Immature natural killer cell (primary cell): Measurements from ENCODE around the gene ADCYAP1. TPM values are rescaled to one million over a fixed set of nuclear protein-coding genes. Genes with fewer than 3 reads are reported as not detected.
"Not testable (repeated sequence)": the region's sequence is repeated elsewhere in the genome, so short reads cannot be mapped to it uniquely, and the experiment has no call there.

Experiments used
- DNase-seq, 3 donors: peaks; one replicate each; pipeline ENCODE4 v3.0.0; 2022; ENCODE audit warnings: mixed read lengths in 1 of 3
- H3K27ac Mint-ChIP-seq, 6 donors: one replicate each; pipeline ENCODE4 v1.8.0; 2020; ENCODE audit warnings: mixed read lengths in 6 of 6, mild to moderate bottlenecking in 5 of 6, inconsistent platforms in 4 of 6, moderate library complexity in 3 of 6
- H3K27me3 Mint-ChIP-seq, 3 donors: one replicate each; pipeline ENCODE4 v1.8.0; 2020 to 2021; ENCODE audit warnings: low read depth in 3 of 3, mild to moderate bottlenecking in 3 of 3, mixed read lengths in 3 of 3, moderate library complexity in 3 of 3, inconsistent platforms in 1 of 3
- H3K36me3 Mint-ChIP-seq, 3 donors: one replicate each; pipeline ENCODE4 v1.8.0; 2020; ENCODE audit warnings: mixed read lengths in 3 of 3, inconsistent platforms in 2 of 3, mild to moderate bottlenecking in 2 of 3
- H3K4me1 Mint-ChIP-seq, 2 donors: one replicate each; pipeline ENCODE4 v1.8.0; 2020; ENCODE audit warnings: inconsistent platforms in 2 of 2, mild to moderate bottlenecking in 2 of 2, mixed read lengths in 2 of 2, moderate library complexity in 1 of 2
- H3K4me3 Mint-ChIP-seq, 5 donors: one replicate each; pipeline ENCODE4 v1.8.0; 2020; ENCODE audit warnings: mild to moderate bottlenecking in 5 of 5, mixed read lengths in 5 of 5, inconsistent platforms in 3 of 5, moderate library complexity in 3 of 5
- H3K9me3 Mint-ChIP-seq, 6 donors: one replicate each; pipeline ENCODE4 v1.8.0; 2020; ENCODE audit warnings: mild to moderate bottlenecking in 6 of 6, mixed read lengths in 6 of 6, inconsistent platforms in 4 of 6, moderate library complexity in 3 of 6
- polyA plus RNA-seq, 3 donors: library from polyadenylated mRNA; unstranded; fragments of 300-500 nt; fragmentation: Illumina TruSeq; gene quantifications; one replicate each; pipeline ENCODE4 v1.2.3, GENCODE V29; 2021

Gene ADCYAP1
- polyA plus RNA-seq = not detected

DNA sequence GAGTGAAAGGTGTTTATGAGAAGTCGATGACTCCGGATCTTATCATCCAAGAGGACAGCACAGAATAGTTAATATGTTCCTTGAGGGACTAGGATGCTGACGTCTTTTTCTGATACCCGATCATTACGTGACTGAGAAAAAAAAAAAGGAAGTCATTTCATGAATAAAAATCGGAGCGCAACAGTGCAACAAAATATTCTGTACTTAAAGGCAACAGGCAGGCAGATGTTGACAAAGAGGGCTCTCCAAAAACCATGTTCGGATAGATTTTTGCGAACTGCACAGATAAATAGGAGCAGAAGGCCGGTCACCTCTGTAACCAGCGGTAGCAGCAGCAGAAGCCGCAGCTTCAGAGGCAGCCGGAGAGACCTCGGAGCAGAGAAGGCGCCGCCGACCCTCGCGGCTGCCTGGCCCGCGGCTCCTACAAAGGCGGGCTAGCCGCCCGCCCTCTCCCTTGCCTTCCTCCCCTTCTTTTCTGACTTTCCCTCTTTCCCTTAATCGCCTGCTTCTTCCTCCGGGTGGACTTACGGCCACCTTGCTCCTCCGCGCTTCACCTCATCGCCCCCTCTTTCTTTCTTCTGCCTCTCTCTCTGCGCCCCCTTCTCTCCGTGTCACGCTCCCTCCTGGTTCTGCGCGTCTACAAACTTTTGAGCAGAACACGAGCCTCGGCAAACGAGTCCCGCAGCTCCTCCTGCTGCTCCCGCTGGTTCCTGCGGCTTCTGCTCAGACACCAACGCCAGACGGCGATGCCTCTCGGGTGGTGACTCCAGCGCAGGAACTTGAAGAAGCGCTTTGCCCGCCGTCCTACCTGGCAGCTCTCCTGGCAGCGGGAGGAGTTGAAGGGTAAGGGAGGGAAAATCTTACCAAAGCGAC, at the start of gene ADCYAP1:
Gene ADCYAP1 (plus strand): TSS at position 654 of the 873 bp plus-strand sequence. CDS start 516 bp downstream, outside the sequence.
- DNase-seq = no peak
- Mint-ChIP-seq H3K4me1 (peaks cover 19 to 23% of the 10 kb centered on the region in 2 donors), H3K9me3 (peaks cover 0 to 16% (median 2%) of the 10 kb centered on the region in 6 donors), H3K27ac (no peak within 1 kb of the TSS), H3K4me3 (peak within 1 kb of the TSS in 3 of 5 donors; percentile 68 to 82 (median 74)), H3K36me3 (no peaks in the 10 kb centered on the region), H3K27me3 (peaks cover 27 to 49% (median 31%) of the 10 kb centered on the region in 3 donors)

DNA sequence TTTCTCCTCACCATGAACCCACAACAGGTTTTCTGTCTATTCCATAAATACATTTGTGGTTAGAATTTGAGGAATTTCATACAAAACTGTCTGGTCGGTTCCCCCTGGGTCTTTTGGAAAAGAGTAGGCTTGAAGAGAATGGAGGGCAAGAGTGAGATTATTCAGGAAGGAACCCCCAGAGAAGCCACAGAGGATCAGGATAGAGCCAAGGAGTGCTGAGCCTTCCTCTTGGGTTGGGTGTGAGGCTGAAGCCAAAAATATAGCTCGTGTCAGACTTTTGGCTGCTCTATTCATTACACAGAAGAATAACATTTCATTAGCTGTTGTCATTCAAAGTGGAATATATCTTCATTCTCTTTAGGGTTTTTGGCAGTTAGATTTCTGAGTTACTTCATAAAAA, 46.7 kb upstream of the ADCYAP1 start:
- Mint-ChIP-seq H3K27ac (no peak overlapping the region), H3K36me3 (no peaks in the 10 kb centered on the region), H3K9me3 (no peaks in the 10 kb centered on the region), H3K4me1 (no peaks in the 10 kb centered on the region), H3K27me3 (peaks cover 0 to 9% (median 2%) of the 10 kb centered on the region in 3 donors), H3K4me3 (no peak overlapping the region)
- DNase-seq = no peak

DNA sequence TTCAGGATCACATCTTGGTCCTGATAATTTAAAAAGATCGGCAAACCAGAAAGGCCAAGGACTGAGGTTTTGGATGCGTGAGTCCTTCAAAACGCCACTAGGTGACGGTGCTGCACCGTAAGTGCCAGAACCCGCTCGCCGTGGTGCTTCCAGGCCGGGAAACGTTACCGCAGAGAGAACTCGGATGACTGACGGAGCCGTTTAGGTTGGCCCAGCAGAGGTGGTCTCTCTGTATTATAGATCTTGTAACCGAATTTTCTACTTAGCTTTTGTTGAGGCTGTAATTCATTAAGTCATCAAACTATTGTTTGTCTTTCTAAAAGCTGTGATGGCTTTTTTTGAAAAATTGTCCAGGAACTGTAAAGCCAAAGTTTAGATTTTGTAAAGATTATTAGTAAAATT, 39.8 kb upstream of the ADCYAP1 start:
- peak; percentile 43 to 52 (median 51) for DNase-seq
- Mint-ChIP-seq H3K36me3 (no peaks in the 10 kb centered on the region), H3K9me3 (no peaks in the 10 kb centered on the region), H3K27ac (no peak overlapping the region), H3K4me3 (no peak overlapping the region), H3K27me3 (peaks cover 0 to 6% (median 3%) of the 10 kb centered on the region in 3 donors), H3K4me1 (peaks cover 4 to 6% of the 10 kb centered on the region in 2 donors)

DNA sequence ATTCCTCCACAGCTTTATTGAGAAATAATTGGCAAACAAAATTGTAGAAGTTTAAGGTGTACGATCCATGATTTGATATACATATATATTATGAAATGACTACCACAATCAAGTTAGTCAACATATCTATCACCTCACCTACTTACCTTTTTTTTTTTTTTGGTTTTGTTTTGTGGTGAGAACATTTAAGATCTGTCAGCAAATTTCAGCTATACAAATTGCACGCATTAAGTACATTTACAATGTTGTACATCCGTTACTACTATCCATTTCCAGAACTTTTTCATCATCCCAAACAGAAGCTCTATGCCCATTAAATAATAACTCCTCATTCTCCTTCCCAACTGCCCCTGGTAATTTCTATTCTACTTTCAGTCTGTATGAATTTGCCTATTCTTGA, 37.4 kb upstream of the ADCYAP1 start:
- Mint-ChIP-seq H3K4me1 (peaks cover 4 to 6% of the 10 kb centered on the region in 2 donors), H3K27ac (no peak overlapping the region), H3K9me3 (no peaks in the 10 kb centered on the region), H3K27me3 (peaks cover 0 to 6% (median 5%) of the 10 kb centered on the region in 3 donors), H3K36me3 (no peaks in the 10 kb centered on the region), H3K4me3 (no peak overlapping the region)
- no peak for DNase-seq

DNA sequence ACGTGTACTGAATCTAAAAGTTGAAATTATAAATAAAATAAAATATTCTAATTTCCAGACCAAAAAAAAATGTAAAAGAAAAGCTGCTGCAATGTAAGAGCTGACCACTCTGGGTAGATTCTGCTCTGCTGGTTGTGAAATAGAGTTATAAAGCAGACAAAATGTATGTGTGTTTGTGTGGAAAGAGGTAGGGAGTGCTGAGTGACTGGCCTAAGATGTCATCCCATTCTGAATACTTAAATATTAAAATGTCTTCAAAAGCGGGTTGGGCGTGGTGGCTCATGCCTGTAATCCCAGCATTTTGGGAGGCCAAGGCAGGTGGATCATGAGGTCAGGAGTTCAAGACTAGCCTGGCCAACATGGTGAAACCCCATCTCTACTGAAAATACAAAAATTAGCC, 31.2 kb upstream of the ADCYAP1 start:
- DNase-seq, H3K9me3 Mint-ChIP-seq, H3K36me3 Mint-ChIP-seq: not testable (repeated sequence)
- Mint-ChIP-seq H3K4me3 (peak overlapping the region; percentile 80 to 92 (median 87)), H3K27ac (peak overlapping the region; percentile 91 to 98 (median 96)), H3K27me3 (peaks cover 0 to 10% (median 7%) of the 10 kb centered on the region in 3 donors), H3K4me1 (peaks cover 15 to 24% of the 10 kb centered on the region in 2 donors)

DNA sequence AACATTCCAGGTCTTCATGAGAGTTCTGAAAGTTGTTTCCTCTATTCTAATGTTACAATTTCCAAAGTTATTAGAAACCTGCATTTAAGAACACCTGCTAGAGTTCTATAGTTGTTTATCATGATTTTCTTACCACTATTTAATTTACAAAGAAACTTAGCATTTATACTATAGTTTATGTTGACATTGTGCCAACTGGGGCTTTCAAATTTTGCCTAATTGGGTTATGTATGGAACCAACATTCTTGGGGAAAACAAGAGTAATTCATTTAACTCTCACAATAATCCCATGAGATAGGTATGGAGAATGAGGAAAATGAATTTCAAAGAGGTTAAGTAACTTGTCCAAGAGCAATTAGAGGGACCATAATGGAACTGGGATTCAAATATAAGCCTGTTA, 28.8 kb upstream of the ADCYAP1 start:
- Mint-ChIP-seq H3K27me3 (peaks cover 0 to 10% (median 4%) of the 10 kb centered on the region in 3 donors), H3K4me1 (peaks cover 15 to 24% of the 10 kb centered on the region in 2 donors), H3K4me3 (no peak overlapping the region), H3K9me3 (no peaks in the 10 kb centered on the region), H3K27ac (peak overlapping the region in 2 of 6 donors; percentile 1 to 29), H3K36me3 (no peaks in the 10 kb centered on the region)
- no peak for DNase-seq

DNA sequence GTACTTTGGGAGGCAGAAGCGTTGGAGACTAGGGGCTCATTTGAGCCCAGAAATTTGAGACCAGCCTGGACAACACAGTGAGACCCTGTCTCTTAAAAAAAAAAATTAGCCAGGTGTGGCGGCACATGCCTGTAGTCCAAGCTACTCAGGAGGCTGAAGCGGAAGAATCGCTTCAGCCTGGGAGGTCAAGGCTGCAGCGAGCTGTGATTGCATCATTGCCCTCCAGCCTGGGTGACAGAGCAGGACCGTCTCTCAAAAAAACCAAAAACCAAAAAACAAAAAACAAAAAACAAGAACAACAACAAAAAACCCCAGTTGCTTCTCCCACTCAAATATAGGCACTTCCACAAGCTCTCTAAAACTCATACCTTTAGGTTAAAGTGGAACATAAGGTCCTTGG, 27.4 kb upstream of the ADCYAP1 start:
- Mint-ChIP-seq H3K4me3 (no peak overlapping the region), H3K27me3 (peaks cover 0 to 13% (median 4%) of the 10 kb centered on the region in 3 donors), H3K27ac (no peak overlapping the region), H3K4me1 (peaks cover 15 to 24% of the 10 kb centered on the region in 2 donors), H3K9me3 (no peaks in the 10 kb centered on the region), H3K36me3 (no peaks in the 10 kb centered on the region)
- no peak for DNase-seq

DNA sequence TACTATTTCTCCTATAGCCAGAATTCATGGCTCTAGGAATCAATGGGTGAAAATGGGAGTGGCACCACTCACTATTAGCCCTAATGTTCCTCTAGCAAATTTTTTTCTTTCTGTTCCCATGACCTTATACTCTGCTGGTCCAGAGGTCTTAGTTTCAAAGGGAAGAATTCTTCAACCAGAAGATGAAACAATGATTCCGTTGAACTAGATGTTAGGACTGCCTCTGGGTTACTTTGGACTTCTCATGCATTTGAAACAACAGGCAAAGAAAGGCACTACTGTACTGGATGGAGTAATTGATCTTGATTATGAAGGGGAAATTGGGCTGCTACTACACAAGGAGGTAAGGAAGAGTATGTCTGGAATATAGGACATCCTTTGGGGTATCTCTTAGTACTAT, 18.6 kb upstream of the ADCYAP1 start:
- H3K4me3 Mint-ChIP-seq = no peak overlapping the region
- no peaks in the 10 kb centered on the region for H3K9me3 Mint-ChIP-seq
- peaks cover 0 to 12% (median 7%) of the 10 kb centered on the region in 3 donors for H3K27me3 Mint-ChIP-seq
- H3K4me1 Mint-ChIP-seq = no peaks in the 10 kb centered on the region
- no peak overlapping the region for H3K27ac Mint-ChIP-seq
- DNase-seq = no peak
- H3K36me3 Mint-ChIP-seq = no peaks in the 10 kb centered on the region

DNA sequence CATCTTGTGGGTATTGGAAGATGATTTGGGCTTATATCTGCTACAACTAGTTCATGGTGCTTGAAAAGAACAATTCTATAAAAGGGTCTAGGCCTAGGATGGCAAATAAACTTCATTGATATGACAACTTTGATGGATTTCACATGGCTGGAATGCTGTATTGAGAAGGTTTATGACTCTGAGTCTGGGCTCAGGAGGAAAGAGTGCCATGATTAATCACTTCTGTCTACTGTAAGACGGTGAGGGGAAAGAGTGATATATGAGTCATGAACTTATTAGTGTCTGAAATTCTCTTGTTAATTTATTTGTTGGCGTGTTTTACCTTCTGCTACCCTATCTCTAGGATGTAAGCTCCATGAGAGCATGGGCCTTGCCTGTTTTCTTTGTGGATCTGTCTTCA, 17.0 kb upstream of the ADCYAP1 start:
- DNase-seq = no peak
- no peaks in the 10 kb centered on the region for H3K9me3 Mint-ChIP-seq
- peaks cover 0 to 12% (median 4%) of the 10 kb centered on the region in 3 donors for H3K27me3 Mint-ChIP-seq
- H3K4me3 Mint-ChIP-seq = no peak overlapping the region
- no peaks in the 10 kb centered on the region for H3K36me3 Mint-ChIP-seq
- no peak overlapping the region for H3K27ac Mint-ChIP-seq
- H3K4me1 Mint-ChIP-seq = no peaks in the 10 kb centered on the region

DNA sequence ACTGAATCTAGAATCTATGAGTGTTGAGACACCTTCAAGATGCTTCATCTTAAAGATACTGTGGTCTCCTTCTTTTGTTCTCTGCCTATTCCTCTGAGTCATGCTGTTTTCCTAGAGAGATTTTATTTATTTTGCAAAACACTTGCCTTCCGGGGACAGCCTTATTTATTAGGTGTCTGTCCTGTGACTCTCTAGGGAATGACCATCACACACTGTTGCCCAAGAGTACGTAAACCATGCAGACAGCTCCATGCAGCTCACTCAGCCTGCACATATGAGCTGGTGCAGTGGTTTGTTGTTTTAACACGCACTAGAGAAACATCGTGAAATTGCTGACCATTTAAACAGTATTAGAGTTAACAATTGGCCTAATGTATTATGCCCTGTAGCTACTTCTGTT, 12.4 kb upstream of the ADCYAP1 start:
- Mint-ChIP-seq H3K9me3 (no peaks in the 10 kb centered on the region), H3K36me3 (no peaks in the 10 kb centered on the region), H3K27ac (no peak overlapping the region), H3K4me1 (no peaks in the 10 kb centered on the region), H3K4me3 (no peak overlapping the region), H3K27me3 (peaks cover 1 to 12% (median 5%) of the 10 kb centered on the region in 3 donors)
- no peak for DNase-seq

DNA sequence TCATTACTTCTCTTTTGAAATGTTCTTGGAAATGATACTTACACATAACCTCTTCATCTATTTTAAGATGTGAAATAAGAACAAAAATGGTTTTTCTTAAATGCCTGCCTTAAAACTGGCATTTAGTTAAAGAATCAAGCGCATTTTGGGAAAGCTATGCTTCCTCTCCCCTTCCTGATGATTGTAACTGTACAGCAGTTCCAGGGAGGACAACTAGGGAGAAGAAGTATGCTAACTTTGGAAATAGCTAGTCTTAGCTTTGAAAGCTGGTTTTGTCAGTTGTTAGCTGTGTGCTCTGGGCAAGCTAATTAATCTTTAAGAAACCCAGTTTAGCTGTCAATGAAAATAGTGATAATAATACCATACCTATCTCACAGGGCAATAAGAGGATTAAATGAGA, 8.4 kb upstream of the ADCYAP1 start:
- Mint-ChIP-seq H3K27ac (no peak overlapping the region), H3K4me1 (no peaks in the 10 kb centered on the region), H3K4me3 (no peak overlapping the region), H3K9me3 (peaks cover 0 to 3% (median 0%) of the 10 kb centered on the region in 6 donors), H3K27me3 (peaks cover 5 to 13% (median 7%) of the 10 kb centered on the region in 3 donors), H3K36me3 (no peaks in the 10 kb centered on the region)
- no peak for DNase-seq

DNA sequence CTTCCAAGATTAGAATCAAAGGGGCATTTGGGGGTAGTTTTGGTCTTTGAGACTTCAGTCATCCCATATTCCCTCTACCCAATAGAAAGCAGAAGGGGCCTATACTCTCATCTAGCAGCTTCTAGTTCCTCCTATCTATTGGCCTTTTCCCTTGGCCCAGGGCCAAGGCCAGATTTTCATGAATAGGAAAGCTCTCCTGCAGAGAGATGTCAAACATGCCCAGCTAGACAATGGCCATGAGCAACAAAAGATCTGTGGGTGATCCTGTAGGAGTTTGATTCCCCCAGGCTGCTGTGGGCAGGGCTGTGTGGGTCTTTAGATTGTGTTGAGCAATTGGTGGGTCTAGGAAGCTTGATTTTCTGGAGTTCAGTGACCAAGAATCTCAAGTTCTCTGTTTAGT, 2.9 kb upstream of the ADCYAP1 start:
- H3K4me3 Mint-ChIP-seq = no peak overlapping the region
- H3K36me3 Mint-ChIP-seq = no peaks in the 10 kb centered on the region
- H3K27me3 Mint-ChIP-seq = peaks cover 23 to 43% (median 23%) of the 10 kb centered on the region in 3 donors
- H3K27ac Mint-ChIP-seq = no peak overlapping the region
- DNase-seq = no peak
- H3K4me1 Mint-ChIP-seq = peaks cover 8 to 10% of the 10 kb centered on the region in 2 donors
- H3K9me3 Mint-ChIP-seq = peaks cover 0 to 18% (median 2%) of the 10 kb centered on the region in 6 donors

DNA sequence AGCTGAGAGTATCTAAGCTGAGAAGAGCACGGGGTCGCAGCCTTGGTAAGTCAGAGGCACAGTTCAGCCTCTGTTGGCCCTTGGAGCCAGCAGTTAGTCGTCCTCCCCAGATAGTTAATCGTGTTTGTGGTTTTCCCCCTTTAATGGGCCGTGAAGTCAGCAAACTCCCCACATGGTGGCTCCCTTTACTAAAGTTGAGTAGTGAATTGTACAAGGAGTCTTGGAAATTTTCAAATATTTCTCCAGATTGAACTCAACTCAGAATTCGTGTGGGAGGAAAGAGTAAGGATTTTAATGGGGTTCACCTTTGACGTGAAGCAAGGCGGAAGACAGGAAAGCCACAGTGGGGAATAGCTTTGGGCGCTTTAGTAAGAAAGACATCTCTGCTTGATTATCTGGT, 2.4 kb upstream of the ADCYAP1 start:
- DNase-seq = no peak
- Mint-ChIP-seq H3K4me3 (no peak overlapping the region), H3K9me3 (peaks cover 0 to 18% (median 2%) of the 10 kb centered on the region in 6 donors), H3K4me1 (peaks cover 9 to 10% of the 10 kb centered on the region in 2 donors), H3K27me3 (peaks cover 24 to 45% (median 25%) of the 10 kb centered on the region in 3 donors), H3K36me3 (no peaks in the 10 kb centered on the region), H3K27ac (no peak overlapping the region)

DNA sequence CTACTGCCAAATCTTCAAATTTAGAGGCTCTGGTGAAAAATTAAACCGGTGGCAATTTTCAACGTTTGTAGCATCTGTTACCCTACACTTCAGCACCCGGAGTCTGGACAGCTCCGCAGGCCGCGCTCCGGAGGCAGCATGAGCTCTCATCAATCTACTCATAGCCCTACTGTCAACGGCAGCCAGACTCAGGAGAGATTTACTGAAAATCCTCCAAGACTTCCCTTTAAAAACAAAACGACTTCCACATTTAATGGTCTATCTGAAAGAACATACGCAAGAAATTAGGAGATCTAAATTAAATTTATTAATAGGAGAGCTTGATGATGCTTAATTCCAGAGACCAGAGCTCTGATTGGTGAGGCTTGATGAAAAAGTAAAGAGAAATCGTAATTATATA, 970 bp upstream of the ADCYAP1 start:
- Mint-ChIP-seq H3K9me3 (peaks cover 0 to 18% (median 2%) of the 10 kb centered on the region in 6 donors), H3K27me3 (peaks cover 25 to 49% (median 27%) of the 10 kb centered on the region in 3 donors), H3K4me3 (no peak overlapping the region), H3K36me3 (no peaks in the 10 kb centered on the region), H3K27ac (no peak overlapping the region), H3K4me1 (peaks cover 17 to 19% of the 10 kb centered on the region in 2 donors)
- DNase-seq = peak in 2 of 3 donors; percentile 17
